Stimulated activated CD4-positive, alpha-beta T cell treated with anti-CD3 and anti-CD28 coated beads, Interleukin-1b, Interleukin-23, amount 100 ng/mL, for 24 hours (primary cell): ENCODE data around the gene ZNF880.
"Not testable (repeated sequence)": the region's sequence is repeated elsewhere in the genome, so short reads cannot be mapped to it uniquely, and the experiment has no call there.

Source experiments
- DNase-seq, 4 experiments: peaks; one replicate each; pipeline ENCODE4 v3.0.0-alpha.2; 2020; ENCODE audit warnings: low read depth in 4 of 4, low spot score in 1 of 4

Gene ZNF880

GRCh38 chr19:52369559-52370340 lies at the start of gene ZNF880:
TSS of gene ZNF880 (plus strand) at chr19:52369923. CDS start at chr19:52369966, 43 bp downstream.
- peak; percentile 83 to 92 (median 90) for DNase-seq

GRCh38 chr19:52322429-52322828 lies 47.3 kb upstream of the ZNF880 start:
- no peak for DNase-seq

- DNase-seq, result no peak
Measured at GRCh38 chr19:52331757-52332156, 38.0 kb upstream of the ZNF880 start.

- DNase-seq, result no peak
Measured at GRCh38 chr19:52335768-52336116, 34.0 kb upstream of the ZNF880 start.

- DNase-seq, result peak; percentile 72 to 83 (median 80)
Measured at GRCh38 chr19:52336117-52336790, 33.5 kb upstream of the ZNF880 start, which contains the start of gene ZNF610. TSS of gene ZNF610 (plus strand) at chr19:52336243. CDS start at chr19:52349173, 12,930 bp downstream.

GRCh38 chr19:52336791-52337381 lies 32.8 kb upstream of the ZNF880 start:
- DNase-seq, result no peak

GRCh38 chr19:52339022-52339421 lies 30.7 kb upstream of the ZNF880 start:
- DNase-seq, result not testable (repeated sequence)

- peak in 2 of 4 experiments; percentile 7 to 30 for DNase-seq
Measured at GRCh38 chr19:52343548-52343947, 26.2 kb upstream of the ZNF880 start.

- DNase-seq, result no peak
Measured at GRCh38 chr19:52345162-52345561, 24.6 kb upstream of the ZNF880 start.

- DNase-seq, result no peak
Measured at GRCh38 chr19:52351512-52351911, 18.2 kb upstream of the ZNF880 start.

GRCh38 chr19:52366414-52366824 lies 3.3 kb upstream of the ZNF880 start:
- DNase-seq, result no peak

- no peak for DNase-seq
Measured at GRCh38 chr19:52370341-52370710, 603 bp downstream of the ZNF880 start.

- no peak for DNase-seq
Measured at GRCh38 chr19:52391135-52391534, 21.4 kb downstream of the ZNF880 start.

- peak; percentile 89 to 97 (median 92) for DNase-seq
Measured at GRCh38 chr19:52397310-52398080, 27.8 kb downstream of the ZNF880 start, which contains the start of gene ZNF528. TSS of gene ZNF528 (plus strand) at chr19:52397849. CDS start at chr19:52402014, 4,165 bp downstream.

- DNase-seq, result no peak
Measured at GRCh38 chr19:52398081-52398441, 28.3 kb downstream of the ZNF880 start.

- no peak for DNase-seq
Measured at GRCh38 chr19:52410276-52410675, 40.6 kb downstream of the ZNF880 start.

- no peak for DNase-seq
Measured at GRCh38 chr19:52415711-52416110, 46.0 kb downstream of the ZNF880 start.

GRCh38 chr19:52428937-52429336 lies 59.2 kb downstream of the ZNF880 start, which contains the start of gene ZNF534:
TSS of gene ZNF534 (plus strand) at chr19:52429148. CDS start at chr19:52431475, 2,327 bp downstream.
- no peak for DNase-seq
